ENCODE results near the gene JADE1.

DNA sequence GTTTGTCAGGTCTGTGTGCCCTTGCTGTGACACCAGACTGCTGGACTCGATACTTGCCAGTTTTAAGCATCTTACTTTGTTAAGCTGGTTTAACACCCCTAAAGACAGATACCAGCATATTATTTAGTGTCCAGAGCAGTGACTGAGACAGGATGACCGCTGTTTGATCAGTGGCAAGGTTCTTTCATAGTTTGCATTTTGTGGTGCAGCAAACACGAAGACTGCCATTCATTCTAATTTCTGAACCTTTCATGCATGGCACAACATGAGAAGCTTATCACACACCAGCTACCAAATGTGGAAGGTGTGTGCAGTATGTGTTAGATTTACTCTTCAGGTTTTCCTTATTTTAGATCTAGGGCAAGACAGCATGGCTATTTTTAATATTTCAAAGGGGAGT lies 28.2 kb downstream of the JADE1 start:
- TF ChIP-seq, protein P1, sequence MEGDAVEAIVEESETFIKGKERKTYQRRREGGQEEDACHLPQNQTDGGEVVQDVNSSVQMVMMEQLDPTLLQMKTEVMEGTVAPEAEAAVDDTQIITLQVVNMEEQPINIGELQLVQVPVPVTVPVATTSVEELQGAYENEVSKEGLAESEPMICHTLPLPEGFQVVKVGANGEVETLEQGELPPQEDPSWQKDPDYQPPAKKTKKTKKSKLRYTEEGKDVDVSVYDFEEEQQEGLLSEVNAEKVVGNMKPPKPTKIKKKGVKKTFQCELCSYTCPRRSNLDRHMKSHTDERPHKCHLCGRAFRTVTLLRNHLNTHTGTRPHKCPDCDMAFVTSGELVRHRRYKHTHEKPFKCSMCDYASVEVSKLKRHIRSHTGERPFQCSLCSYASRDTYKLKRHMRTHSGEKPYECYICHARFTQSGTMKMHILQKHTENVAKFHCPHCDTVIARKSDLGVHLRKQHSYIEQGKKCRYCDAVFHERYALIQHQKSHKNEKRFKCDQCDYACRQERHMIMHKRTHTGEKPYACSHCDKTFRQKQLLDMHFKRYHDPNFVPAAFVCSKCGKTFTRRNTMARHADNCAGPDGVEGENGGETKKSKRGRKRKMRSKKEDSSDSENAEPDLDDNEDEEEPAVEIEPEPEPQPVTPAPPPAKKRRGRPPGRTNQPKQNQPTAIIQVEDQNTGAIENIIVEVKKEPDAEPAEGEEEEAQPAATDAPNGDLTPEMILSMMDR (IDR thresholded peaks at IDR 0.05), result no peak
- TF ChIP-seq POLR2A (IDR thresholded peaks at IDR 0.05), result no peak
